Keratinocyte (primary cell): ENCODE data around the gene FURIN. TPM values are rescaled to one million over a fixed set of nuclear protein-coding genes. Genes with fewer than 3 reads are reported as not detected.

ENCODE experiments used
- DNase-seq: peaks from one replicate; pipeline ENCODE4 v3.0.0-alpha.2; 2011; ENCODE audit warnings: low read depth, missing footprints, low spot score
- FAIRE-seq: peaks from 2 replicates; lab custom pipeline; 2011; peaks lifted over from hg19 to GRCh38; lab: Jason Lieb, UNC
- H2AFZ ChIP-seq: 2 replicates; pipeline ENCODE4 v1.6.0; 2012; ENCODE audit warnings: low read length, control low read depth, inconsistent platforms; ENCODE audit not compliant: control insufficient read depth
- H3K27ac ChIP-seq: 2 replicates; pipeline ENCODE4 v1.5.1; 2011; ENCODE audit warnings: low read length; ENCODE audit not compliant: control insufficient read depth, insufficient read depth
- H3K27me3 ChIP-seq: 3 replicates; pipeline ENCODE4 v1.6.0; 2011; ENCODE audit warnings: low read length; ENCODE audit not compliant: control insufficient read depth, insufficient read depth; ENCODE audit errors: extremely low read depth
- H3K36me3 ChIP-seq, 2 experiments: 2 replicates in 1 of 2; 3 replicates in 1 of 2; pipeline ENCODE4 v1.5.1; 2011; ENCODE audit warnings: low read length in 2 of 2, mild to moderate bottlenecking in 1 of 2; ENCODE audit not compliant: control insufficient read depth in 2 of 2, insufficient read depth in 2 of 2; ENCODE audit errors: extremely low read depth in 1 of 2
- H3K4me1 ChIP-seq: 3 replicates; pipeline ENCODE4 v1.5.1; 2011; ENCODE audit warnings: low read length; ENCODE audit not compliant: control insufficient read depth, insufficient read depth; ENCODE audit errors: extremely low read depth
- H3K4me2 ChIP-seq: 3 replicates; pipeline ENCODE4 v1.6.0; 2011; ENCODE audit warnings: low read depth, low read length; ENCODE audit not compliant: control insufficient read depth, insufficient read depth; ENCODE audit errors: extremely low read depth
- H3K4me3 ChIP-seq, 3 experiments: fragments of 200-600 bp in 1 of 3; sonication (generic) in 1 of 3; 2 replicates in 2 of 3; 3 replicates in 1 of 3; pipeline ENCODE4 v1.5.1; 2011 to 2016; ENCODE audit warnings: low read length in 3 of 3, mild to moderate bottlenecking in 3 of 3, control low read depth in 2 of 3, inconsistent platforms in 1 of 3, low read depth in 1 of 3, mixed read lengths in 1 of 3, mixed run types in 1 of 3, moderate library complexity in 1 of 3; ENCODE audit not compliant: control insufficient read depth in 2 of 3, insufficient read depth in 2 of 3; ENCODE audit errors: extremely low read depth in 1 of 3
- H3K79me2 ChIP-seq: 2 replicates; pipeline ENCODE4 v1.6.0; 2012; ENCODE audit warnings: low read length; ENCODE audit not compliant: control insufficient read depth, insufficient read depth
- H3K9ac ChIP-seq: 3 replicates; pipeline ENCODE4 v1.6.0; 2011; ENCODE audit warnings: low read length; ENCODE audit not compliant: control insufficient read depth, insufficient read depth; ENCODE audit errors: extremely low read depth
- H3K9me1 ChIP-seq: 3 replicates; pipeline ENCODE4 v1.6.0; 2011; ENCODE audit warnings: low read length; ENCODE audit not compliant: control insufficient read depth, insufficient read depth; ENCODE audit errors: extremely low read depth
- H3K9me3 ChIP-seq: 2 replicates; pipeline ENCODE4 v1.5.1; 2012; ENCODE audit warnings: low read depth, low read length; ENCODE audit not compliant: control insufficient read depth
- H4K20me1 ChIP-seq: 3 replicates; pipeline ENCODE4 v1.6.0; 2011; ENCODE audit warnings: low read length; ENCODE audit not compliant: control insufficient read depth, insufficient read depth; ENCODE audit errors: extremely low read depth
- EZH2 ChIP-seq: IDR thresholded peaks from one replicate; pipeline ENCODE4 v1.6.1; 2012; ENCODE audit warnings: inconsistent platforms, mild to moderate bottlenecking, low read length, moderate library complexity
- dilution Hi-C: fragments of 300-500 bp; cut with MboI; formaldehyde crosslinking; loops from one replicate; pipeline ENCODE4 v1.7.0; 2020; ENCODE audit warnings: low sequenced_read_pairs; ENCODE audit not compliant: extremely low pct_ligation_motif_present
- polyA plus RNA-seq, 5 experiments: library from polyadenylated mRNA; depleted of rRNA in 3 of 5; stranded (reverse) in 3 of 5; stranded (forward) in 1 of 5; unstranded in 1 of 5; fragments of >200 nt; gene quantifications; 1 replicate in 1 of 5; 2 replicates in 3 of 5; 3 replicates in 1 of 5; pipeline versions ENCODE4 v1.2.1 to v1.2.3, GENCODE V29; 2011 to 2012; ENCODE audit warnings: missing spikeins in 2 of 5, low read depth in 1 of 5, low replicate concordance in 1 of 5
- TF ChIP-seq, protein P1 (sequence below), 3 experiments: IDR thresholded peaks in 1 of 3; conservative IDR thresholded peaks in 1 of 3; optimal IDR thresholded peaks in 1 of 3; 2 replicates in 2 of 3; 3 replicates in 1 of 3; pipeline versions ENCODE3 to v1.5.1; 2011; ENCODE audit warnings: low read length in 3 of 3, mild to moderate bottlenecking in 3 of 3, moderate library complexity in 2 of 3, control low read depth in 1 of 3, inconsistent platforms in 1 of 3; ENCODE audit not compliant: insufficient read depth in 2 of 3; ENCODE audit errors: extremely low read depth in 1 of 3

The FURIN gene
- polyA plus RNA-seq, 1 donor (not counting 4 experiments of a cell fraction or from before 2014, with no cell fraction given) = 22.8 TPM

DNA sequence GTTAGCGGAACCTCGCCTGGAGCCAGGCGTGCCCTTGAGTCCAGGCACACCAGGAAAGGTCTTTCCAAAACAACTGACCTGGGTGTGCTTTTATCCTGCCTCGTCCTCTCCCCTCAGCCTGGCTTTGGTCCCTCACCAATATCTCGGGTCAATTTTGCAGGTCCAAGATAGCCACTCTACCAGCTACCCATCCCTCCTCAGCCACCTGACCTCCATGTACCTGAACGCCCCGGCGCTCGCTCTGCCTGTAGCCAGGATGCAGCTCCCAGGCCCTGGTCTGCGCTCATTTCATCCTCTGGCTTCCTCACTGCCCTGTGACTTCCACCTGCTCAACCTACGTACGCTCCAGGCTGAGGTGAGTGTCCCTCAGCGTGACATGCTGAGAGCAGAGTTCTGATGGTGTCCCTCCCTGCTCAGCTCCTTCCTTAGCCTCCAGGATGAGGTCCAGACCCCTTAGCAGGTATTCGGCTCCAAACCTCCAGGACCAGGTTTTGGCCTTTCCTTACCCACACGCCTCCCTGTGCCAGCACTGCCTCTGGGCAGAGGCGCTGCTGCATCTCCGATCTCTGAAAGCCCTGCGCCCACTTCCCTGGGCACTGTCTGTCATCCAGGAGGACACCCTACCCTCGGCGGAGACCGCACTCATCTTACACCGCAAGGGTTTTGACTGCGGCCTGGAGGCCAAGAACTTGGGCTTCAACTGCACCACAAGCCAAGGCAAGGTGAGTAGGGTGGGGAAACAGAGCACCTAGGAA, 49.8 kb downstream of the FURIN start:
- no peak for DNase-seq
- H3K36me3 ChIP-seq = peaks cover 13% of the 10 kb centered on the region in 2 experiments

DNA sequence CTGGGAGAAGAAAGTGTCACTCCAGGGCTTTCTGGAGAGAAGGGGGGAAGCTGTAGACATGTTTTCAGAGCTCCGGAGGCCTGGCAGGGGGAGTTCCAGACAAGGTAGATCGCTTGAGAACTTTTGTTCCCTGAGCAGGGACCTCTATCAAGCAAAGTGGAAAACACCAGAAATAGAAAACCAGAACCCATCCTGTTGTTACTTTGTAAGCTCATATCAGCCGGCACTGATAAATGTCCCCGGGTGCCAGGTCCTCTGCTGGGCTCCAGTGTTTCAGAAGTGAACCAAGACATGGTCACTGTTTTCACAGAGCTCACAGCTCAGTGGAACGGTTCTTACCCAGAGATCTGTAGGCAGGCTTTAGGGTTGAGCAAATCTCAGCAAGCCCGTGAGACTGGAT, 50.4 kb downstream of the FURIN start:
- Histone ChIP-seq H3K27ac (no peak overlapping the region), H3K79me2 (no peaks in the 10 kb centered on the region), H3K4me1 (no peaks in the 10 kb centered on the region), H4K20me1 (no peaks in the 10 kb centered on the region), H3K36me3 (peaks cover 11 to 13% of the 10 kb centered on the region in 2 experiments), H3K4me3 (no peak overlapping the region), H3K27me3 (no peaks in the 10 kb centered on the region), H3K9me3 (no peaks in the 10 kb centered on the region), H3K4me2 (no peak overlapping the region), H3K9me1 (no peaks in the 10 kb centered on the region), H2AFZ (no peak overlapping the region), H3K9ac (no peak overlapping the region)
- DNase-seq (no peak), FAIRE-seq (no peak)
- dilution Hi-C loops = no loop called here
- TF ChIP-seq, protein P1, sequence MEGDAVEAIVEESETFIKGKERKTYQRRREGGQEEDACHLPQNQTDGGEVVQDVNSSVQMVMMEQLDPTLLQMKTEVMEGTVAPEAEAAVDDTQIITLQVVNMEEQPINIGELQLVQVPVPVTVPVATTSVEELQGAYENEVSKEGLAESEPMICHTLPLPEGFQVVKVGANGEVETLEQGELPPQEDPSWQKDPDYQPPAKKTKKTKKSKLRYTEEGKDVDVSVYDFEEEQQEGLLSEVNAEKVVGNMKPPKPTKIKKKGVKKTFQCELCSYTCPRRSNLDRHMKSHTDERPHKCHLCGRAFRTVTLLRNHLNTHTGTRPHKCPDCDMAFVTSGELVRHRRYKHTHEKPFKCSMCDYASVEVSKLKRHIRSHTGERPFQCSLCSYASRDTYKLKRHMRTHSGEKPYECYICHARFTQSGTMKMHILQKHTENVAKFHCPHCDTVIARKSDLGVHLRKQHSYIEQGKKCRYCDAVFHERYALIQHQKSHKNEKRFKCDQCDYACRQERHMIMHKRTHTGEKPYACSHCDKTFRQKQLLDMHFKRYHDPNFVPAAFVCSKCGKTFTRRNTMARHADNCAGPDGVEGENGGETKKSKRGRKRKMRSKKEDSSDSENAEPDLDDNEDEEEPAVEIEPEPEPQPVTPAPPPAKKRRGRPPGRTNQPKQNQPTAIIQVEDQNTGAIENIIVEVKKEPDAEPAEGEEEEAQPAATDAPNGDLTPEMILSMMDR (optimal IDR thresholded peaks at IDR 0.05 in 1 of 3, IDR thresholded peaks at IDR 0.05 in 1 of 3, conservative IDR thresholded peaks at IDR 0.05 in 1 of 3; ENCODE audit: extremely low read depth in 1 of 3, insufficient read depth in 2 of 3, low read length in 3 of 3) = no peak
- TF ChIP-seq EZH2 = no peak

More for the DNA sequence above, 49.8 kb downstream of the FURIN start:
- FAIRE-seq = no peak
- TF ChIP-seq, protein P1 (optimal IDR thresholded peaks at IDR 0.05 in 1 of 3, IDR thresholded peaks at IDR 0.05 in 1 of 3, conservative IDR thresholded peaks at IDR 0.05 in 1 of 3; ENCODE audit: extremely low read depth in 1 of 3, insufficient read depth in 2 of 3, low read length in 3 of 3) = no peak
- no peak for TF ChIP-seq EZH2
- no peak overlapping the region for H3K4me3 ChIP-seq
- H3K9me1 ChIP-seq = no peaks in the 10 kb centered on the region
- no peak overlapping the region for H3K9ac ChIP-seq
- no peak overlapping the region for H3K27ac ChIP-seq
- H3K27me3 ChIP-seq = no peaks in the 10 kb centered on the region
- H4K20me1 ChIP-seq = no peaks in the 10 kb centered on the region
- H2AFZ ChIP-seq = no peak overlapping the region
- no peaks in the 10 kb centered on the region for H3K4me1 ChIP-seq
- H3K4me2 ChIP-seq = no peak overlapping the region
- H3K79me2 ChIP-seq = no peaks in the 10 kb centered on the region
- H3K9me3 ChIP-seq = no peaks in the 10 kb centered on the region
- dilution Hi-C loops = no loop called here
